IPS DF 6.9 (cell line): ENCODE results near the gene PROB1.
"Not testable (repeated sequence)": the region's sequence is repeated elsewhere in the genome, so short reads cannot be mapped to it uniquely, and the experiment has no call there.

Source experiments
- DNase-seq: peaks from one replicate; pipeline ENCODE4 v3.0.0-alpha.2; 2013; ENCODE audit warnings: low read depth, low spot score
- H3K27ac ChIP-seq: one replicate; pipeline ENCODE4 v1.5.1; 2013; ENCODE audit warnings: low read length, control low read depth
- H3K27me3 ChIP-seq: 2 replicates; pipeline ENCODE4 v1.6.1; 2013; ENCODE audit warnings: mild to moderate bottlenecking, low read length; ENCODE audit not compliant: control insufficient read depth, insufficient read depth
- H3K36me3 ChIP-seq: 2 replicates; pipeline ENCODE4 v1.6.1; 2013; ENCODE audit warnings: low read length; ENCODE audit not compliant: control insufficient read depth, insufficient read depth
- H3K4me1 ChIP-seq: 2 replicates; pipeline ENCODE4 v1.6.1; 2013; ENCODE audit warnings: low read length; ENCODE audit not compliant: control insufficient read depth, insufficient read depth
- H3K4me3 ChIP-seq: 2 replicates; pipeline ENCODE4 v1.5.1; 2013; ENCODE audit warnings: mild to moderate bottlenecking, low read length
- H3K9me3 ChIP-seq: 2 replicates; pipeline ENCODE4 v1.6.1; 2013; ENCODE audit warnings: low read length, inconsistent platforms; ENCODE audit not compliant: control insufficient read depth, insufficient read depth
- WGBS: extraction: QIAGEN DNeasy Blood & Tissue Kit; methylation state at CpG from one replicate; pipeline ENCODE4 v1.1.7; 2013; ENCODE audit warnings: mixed read lengths, missing lambda C conversion rate; ENCODE audit not compliant: insufficient read length, insufficient coverage; 5-methylcytosine and 5-hydroxymethylcytosine counted together

The PROB1 gene, protein sequence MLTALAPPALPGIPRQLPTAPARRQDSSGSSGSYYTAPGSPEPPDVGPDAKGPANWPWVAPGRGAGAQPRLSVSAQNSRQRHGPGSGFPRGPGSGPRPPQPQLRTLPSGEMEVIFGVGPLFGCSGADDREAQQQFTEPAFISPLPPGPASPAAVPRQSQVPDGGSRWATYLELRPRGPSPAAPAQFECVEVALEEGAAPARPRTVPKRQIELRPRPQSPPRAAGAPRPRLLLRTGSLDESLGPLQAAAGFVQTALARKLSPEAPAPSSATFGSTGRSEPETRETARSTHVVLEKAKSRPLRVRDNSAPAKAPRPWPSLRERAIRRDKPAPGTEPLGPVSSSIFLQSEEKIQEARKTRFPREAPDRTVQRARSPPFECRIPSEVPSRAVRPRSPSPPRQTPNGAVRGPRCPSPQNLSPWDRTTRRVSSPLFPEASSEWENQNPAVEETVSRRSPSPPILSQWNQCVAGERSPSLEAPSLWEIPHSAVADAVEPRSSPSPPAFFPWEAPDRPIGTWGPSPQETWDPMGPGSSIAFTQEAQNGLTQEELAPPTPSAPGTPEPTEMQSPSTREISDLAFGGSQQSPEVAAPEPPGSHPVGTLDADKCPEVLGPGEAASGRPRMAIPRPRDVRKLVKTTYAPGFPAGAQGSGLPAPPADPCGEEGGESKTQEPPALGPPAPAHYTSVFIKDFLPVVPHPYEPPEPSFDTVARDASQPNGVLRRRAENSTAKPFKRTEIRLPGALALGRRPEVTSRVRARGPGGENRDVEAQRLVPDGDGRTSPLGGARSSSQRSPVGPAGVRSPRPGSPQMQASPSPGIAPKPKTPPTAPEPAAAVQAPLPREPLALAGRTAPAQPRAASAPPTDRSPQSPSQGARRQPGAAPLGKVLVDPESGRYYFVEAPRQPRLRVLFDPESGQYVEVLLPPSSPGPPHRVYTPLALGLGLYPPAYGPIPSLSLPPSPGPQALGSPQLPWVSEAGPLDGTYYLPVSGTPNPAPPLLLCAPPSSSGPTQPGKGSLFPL

DNA sequence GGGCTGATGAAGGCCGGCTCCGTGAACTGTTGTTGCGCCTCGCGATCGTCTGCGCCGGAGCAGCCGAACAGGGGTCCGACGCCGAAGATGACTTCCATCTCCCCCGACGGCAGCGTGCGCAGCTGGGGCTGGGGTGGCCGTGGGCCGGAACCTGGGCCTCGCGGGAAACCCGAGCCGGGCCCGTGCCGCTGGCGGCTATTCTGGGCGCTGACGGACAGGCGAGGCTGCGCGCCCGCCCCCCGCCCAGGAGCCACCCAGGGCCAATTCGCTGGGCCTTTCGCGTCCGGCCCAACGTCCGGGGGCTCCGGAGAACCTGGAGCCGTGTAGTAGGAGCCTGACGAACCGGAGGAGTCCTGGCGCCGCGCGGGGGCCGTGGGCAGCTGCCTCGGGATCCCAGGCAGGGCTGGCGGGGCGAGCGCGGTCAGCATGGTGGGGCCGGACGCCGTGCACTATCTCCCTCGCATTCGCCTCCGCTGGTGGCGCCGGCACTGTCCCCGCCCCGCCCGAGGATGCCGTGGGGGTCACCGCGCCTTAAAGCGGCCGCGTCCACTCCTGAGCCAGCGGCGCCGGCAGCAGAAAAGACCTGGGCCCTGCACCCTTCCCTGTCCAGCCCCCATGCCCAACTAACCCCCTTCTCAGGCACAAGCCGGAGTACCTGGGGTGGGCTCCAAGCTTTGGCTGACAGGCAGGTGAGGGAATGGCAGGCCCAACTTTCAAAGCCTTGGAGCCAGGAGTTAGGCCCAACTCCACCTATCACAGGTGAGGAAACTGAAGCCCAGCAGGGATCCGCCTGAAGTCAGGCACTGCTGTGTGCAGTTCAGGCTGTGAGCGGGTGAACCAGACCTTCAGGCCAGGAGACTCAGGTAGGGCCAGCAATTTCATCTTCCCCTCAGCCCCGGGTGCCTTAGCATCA, at the start of gene PROB1:
PROB1 (minus strand) TSS at position 451 of the 913 bp plus-strand sequence; CDS start at position 428, 23 bp downstream.
- H3K27me3 ChIP-seq: peaks cover 10% of the 10 kb centered on the region; the same call in 1 of the 2 replicates
- peaks cover 9% of the 10 kb centered on the region for H3K4me1 ChIP-seq
- no peaks in the 10 kb centered on the region for H3K9me3 ChIP-seq
- no peak within 1 kb of the TSS for H3K27ac ChIP-seq
- no CpG with 5 or more reads among the region's 76 CpGs for WGBS
- peaks cover 3% of the 10 kb centered on the region; the same call in 1 of the 2 replicates for H3K36me3 ChIP-seq
- no peak for DNase-seq
- H3K4me3 ChIP-seq: peak within 1 kb of the TSS; percentile 48; the same call in 1 of the 2 replicates

DNA sequence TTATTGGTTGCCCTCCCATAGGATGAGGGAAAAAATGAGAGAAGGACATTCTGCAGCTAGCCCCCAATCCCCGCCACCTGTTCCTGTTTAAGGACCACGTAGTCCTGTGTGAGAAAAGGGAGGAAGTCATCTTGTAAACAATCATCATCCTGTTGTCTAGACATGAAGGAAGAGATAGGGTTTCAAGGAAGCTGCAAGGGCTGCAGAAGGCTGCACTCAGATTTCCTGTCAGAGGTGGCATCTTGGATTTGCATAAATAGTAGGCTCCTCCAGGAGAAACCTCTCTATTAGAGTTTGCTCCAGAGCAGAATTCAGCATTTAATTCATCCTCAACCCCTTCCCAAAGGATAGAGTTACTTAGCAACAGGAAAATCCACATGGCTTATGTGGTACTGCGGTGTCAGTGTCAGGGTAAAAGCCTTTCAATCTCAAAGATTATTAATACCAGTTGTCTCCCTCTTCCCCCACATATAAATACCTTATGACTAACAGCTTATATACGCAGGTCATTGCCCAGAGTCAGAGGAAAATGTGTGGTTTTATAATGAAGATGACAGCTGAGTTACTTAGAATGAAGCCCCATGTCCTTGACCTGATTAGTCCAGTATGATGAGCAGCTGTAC, 49.0 kb upstream of the PROB1 start:
- peaks cover 1% of the 10 kb centered on the region; the same call in 1 of the 2 replicates for H3K4me1 ChIP-seq
- WGBS: no CpG with 5 or more reads among the region's 4 CpGs
- no peaks in the 10 kb centered on the region for H3K27me3 ChIP-seq
- H3K9me3 ChIP-seq: no peaks in the 10 kb centered on the region
- no peaks in the 10 kb centered on the region for H3K36me3 ChIP-seq
- DNase-seq: no peak
- H3K4me3 ChIP-seq: no peak overlapping the region
- no peak overlapping the region for H3K27ac ChIP-seq

DNA sequence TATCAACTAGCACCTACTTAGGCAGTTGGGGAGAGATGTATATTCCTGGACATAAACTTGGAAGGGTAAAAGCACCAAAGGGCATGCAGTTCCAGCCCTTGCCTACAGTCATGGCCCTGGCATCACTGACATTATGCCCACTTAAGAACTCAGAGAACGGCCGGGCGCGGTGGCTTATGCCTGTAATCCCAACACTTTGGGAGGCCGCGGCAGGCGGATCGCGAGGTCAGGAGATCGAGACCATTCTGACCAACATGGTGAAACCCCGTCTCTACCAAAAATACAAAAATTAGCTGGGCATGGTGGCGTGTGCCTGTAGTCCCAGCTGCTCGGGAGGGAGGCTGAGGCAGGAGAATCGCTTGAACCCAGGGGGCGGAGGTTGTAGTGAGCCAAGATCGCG, 45.5 kb upstream of the PROB1 start:
- WGBS: no CpG with 5 or more reads among the region's 17 CpGs
- H3K27me3 ChIP-seq, DNase-seq, H3K4me3 ChIP-seq, H3K4me1 ChIP-seq, H3K36me3 ChIP-seq, H3K9me3 ChIP-seq, H3K27ac ChIP-seq: not testable (repeated sequence)

DNA sequence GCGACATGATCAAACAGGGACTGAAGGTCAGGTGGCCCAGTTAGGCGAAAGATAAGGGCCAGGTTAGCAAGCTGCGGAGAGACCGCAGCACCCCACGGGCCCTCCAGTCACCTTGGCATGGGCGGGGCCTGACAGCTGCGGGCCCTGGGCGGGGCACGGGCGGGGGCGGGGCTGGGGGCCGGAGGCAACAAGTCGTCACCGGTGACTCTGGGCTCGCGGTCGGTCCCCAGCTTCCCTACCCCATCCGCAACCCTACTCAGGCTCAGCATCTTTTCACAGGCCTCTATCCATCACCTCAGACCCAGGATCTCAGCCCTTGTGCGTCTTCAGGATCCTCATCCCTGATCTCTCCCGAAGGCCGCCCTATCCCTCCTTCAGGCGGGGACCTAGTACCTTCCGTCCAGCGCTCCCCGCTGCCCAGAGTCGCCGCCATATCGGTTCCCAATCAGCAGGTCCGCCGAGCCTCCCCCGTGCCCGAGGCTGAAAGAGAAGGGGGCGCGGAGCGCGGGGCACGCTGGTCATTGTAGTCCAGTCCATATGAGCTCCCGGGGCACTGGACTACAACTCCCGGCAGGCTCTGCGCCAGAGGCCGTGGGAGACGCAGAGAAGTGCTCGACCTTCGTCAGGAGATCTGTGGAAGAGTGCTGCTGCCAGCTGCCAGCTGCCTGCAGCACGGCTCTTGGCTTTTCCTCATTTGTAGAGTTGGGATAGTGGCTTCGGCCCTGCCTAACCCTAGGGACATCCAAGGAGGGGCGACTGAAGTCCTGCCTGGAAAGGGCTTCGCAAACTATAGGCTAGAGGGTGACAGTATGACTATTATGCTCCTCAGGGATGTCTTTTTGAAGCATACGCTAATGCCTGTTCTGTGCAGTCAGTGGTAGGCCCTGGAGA, 44.4 kb upstream of the PROB1 start, which contains the start of gene DNAJC18:
DNAJC18 (minus strand) TSS at position 513 of the 891 bp plus-strand sequence; CDS start at position 433, 80 bp downstream.
- H3K4me3 ChIP-seq: peak within 1 kb of the TSS; percentile 76; the same call in 1 of the 2 replicates
- WGBS: no CpG with 5 or more reads among the region's 49 CpGs
- no peak within 1 kb of the TSS for H3K27ac ChIP-seq
- no peaks in the 10 kb centered on the region for H3K27me3 ChIP-seq
- DNase-seq: peak; percentile 93
- H3K9me3 ChIP-seq: no peaks in the 10 kb centered on the region
- H3K36me3 ChIP-seq: no peaks in the 10 kb centered on the region
- H3K4me1 ChIP-seq: peaks cover 1% of the 10 kb centered on the region; the same call in 1 of the 2 replicates

DNA sequence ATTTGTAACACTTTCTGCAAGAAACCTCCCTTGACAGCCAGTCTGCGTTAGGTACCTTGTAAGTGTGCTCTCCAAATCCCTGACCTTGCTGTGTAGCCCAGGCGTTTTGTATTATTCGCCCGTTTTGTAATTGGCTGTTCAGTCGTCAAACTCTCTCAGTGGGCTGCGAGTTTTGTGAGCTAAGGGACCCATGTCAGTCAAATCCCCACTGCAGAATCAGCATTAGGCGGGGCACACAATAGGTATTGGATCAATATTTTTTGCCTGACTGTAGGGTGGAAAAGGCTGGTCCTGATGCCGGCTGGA, 43.8 kb upstream of the PROB1 start:
- H3K4me3 ChIP-seq: peak overlapping the region; percentile 33; the same call in 1 of the 2 replicates

DNA sequence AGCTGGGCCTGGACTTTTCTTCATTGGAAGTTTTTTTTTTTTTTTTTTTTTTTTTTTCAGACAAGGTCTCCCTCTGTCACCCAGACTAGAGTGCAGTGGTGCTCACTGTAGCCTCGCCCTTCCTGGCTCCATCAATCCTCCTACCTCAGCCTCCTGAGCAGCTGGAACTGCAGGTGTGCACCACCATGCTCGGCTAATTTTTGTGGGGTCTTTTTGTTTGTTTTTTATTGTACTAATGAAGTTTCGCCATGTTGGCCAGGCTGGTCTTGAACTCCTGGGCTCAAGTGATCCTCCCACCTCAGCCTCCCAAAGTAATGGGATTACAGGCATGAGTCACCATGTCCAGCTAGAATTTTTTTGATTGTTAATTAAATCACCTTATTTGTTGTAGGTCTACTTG, 40.8 kb upstream of the PROB1 start:
- no peaks in the 10 kb centered on the region for H3K27me3 ChIP-seq
- H3K27ac ChIP-seq: no peak overlapping the region
- H3K9me3 ChIP-seq: no peaks in the 10 kb centered on the region
- no CpG with 5 or more reads among the region's 3 CpGs for WGBS
- no peak overlapping the region for H3K4me3 ChIP-seq
- no peaks in the 10 kb centered on the region for H3K36me3 ChIP-seq
- H3K4me1 ChIP-seq: peaks cover 1% of the 10 kb centered on the region; the same call in 1 of the 2 replicates
- DNase-seq: no peak

More for the DNA sequence above, 43.8 kb upstream of the PROB1 start:
- Histone ChIP-seq H3K27ac (no peak overlapping the region), H3K36me3 (no peaks in the 10 kb centered on the region), H3K27me3 (no peaks in the 10 kb centered on the region), H3K4me1 (peaks cover 1% of the 10 kb centered on the region; the same call in 1 of the 2 replicates), H3K9me3 (no peaks in the 10 kb centered on the region)
- no peak for DNase-seq
- no CpG with 5 or more reads among the region's 8 CpGs for WGBS

DNA sequence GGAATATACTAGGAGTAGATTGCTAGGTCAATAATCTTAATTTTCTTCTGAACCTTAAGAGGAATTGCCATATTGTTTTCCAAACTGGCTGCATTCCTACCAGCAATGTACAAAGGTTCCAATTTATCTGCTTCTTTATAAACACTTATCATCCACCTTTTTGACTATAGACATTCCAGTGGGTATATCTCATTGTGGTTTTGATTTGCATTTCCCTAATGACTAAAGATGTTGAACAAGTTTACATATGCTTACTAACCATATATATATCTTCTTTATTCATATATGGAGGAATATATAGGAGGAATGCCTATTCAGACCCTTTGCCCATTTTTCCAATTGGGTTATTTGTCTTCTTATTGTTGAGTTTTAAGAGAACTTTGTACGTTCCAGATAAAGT, 36.8 kb upstream of the PROB1 start:
- no CpG with 5 or more reads among the region's 1 CpG for whole genome bisulfite sequencing
- H3K36me3 ChIP-seq: no peaks in the 10 kb centered on the region; the same call in 1 of the 2 replicates

DNA sequence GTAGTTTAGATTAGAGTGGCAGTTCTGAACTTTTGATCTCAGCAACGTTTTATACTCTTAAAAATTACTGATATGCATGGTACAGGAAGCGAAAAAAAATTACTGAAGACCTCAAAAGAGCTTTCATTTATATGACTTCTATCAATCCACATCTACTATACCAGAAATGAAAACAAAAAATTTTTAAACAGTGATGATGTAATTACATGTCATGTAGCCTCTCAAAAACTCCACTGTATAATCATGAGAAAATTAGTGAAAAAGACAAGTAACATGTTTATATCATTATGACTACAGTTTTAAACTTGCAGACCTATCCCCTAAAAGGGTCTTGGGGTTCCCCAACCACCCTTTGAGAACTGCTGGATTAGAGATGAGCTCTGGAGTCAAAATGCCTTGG, 35.1 kb upstream of the PROB1 start:
- no peak for DNase-seq
- Histone ChIP-seq H3K9me3 (no peaks in the 10 kb centered on the region), H3K4me1 (no peaks in the 10 kb centered on the region), H3K27me3 (no peaks in the 10 kb centered on the region), H3K27ac (no peak overlapping the region), H3K4me3 (no peak overlapping the region), H3K36me3 (no peaks in the 10 kb centered on the region; the same call in 1 of the 2 replicates)
- no CpG with 5 or more reads among the region's 2 CpGs for WGBS

More for the DNA sequence above, 36.8 kb upstream of the PROB1 start:
- H3K9me3 ChIP-seq: no peaks in the 10 kb centered on the region
- H3K4me3 ChIP-seq: no peak overlapping the region
- no peaks in the 10 kb centered on the region for H3K27me3 ChIP-seq
- DNase-seq: no peak
- no peak overlapping the region for H3K27ac ChIP-seq
- H3K4me1 ChIP-seq: no peaks in the 10 kb centered on the region
